Measurements from ENCODE around the gene HRNR.

DNA sequence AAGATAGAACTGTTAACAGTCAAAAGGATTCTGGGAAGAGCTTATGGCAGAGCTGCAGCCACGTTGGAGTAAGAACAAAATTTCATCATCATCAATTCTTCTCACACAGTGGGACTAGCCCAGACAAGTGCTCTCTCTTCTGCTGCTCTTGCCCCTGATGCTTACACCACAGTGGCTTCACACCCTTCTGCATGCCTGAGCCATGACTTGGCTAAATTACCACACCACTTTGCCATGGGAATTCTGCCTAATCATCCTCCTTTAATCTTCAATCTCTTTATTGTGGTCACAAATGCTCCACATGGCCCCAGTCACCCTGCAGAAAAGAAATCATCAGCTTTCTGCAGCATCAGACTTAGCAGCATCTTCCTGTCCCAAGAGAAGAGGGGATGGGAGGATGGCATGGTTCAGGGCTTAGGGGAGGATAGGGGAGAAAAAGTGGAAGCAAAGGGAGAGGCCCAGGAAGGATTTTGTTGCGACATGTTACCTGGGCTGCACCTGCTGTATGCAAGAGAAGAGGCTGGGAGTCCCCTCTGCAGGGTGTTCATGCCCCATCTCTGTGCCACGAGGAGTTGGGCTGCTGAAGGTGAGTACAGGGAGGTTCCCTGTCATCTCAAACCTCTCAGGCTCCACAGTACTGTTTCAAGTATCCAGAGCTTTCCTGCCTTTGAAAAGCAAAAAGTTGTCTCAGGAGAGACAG, 56.0 kb downstream of the HRNR start:
- TF ChIP-seq, protein P1, sequence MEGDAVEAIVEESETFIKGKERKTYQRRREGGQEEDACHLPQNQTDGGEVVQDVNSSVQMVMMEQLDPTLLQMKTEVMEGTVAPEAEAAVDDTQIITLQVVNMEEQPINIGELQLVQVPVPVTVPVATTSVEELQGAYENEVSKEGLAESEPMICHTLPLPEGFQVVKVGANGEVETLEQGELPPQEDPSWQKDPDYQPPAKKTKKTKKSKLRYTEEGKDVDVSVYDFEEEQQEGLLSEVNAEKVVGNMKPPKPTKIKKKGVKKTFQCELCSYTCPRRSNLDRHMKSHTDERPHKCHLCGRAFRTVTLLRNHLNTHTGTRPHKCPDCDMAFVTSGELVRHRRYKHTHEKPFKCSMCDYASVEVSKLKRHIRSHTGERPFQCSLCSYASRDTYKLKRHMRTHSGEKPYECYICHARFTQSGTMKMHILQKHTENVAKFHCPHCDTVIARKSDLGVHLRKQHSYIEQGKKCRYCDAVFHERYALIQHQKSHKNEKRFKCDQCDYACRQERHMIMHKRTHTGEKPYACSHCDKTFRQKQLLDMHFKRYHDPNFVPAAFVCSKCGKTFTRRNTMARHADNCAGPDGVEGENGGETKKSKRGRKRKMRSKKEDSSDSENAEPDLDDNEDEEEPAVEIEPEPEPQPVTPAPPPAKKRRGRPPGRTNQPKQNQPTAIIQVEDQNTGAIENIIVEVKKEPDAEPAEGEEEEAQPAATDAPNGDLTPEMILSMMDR (IDR thresholded peaks at IDR 0.05), result no peak
- TF ChIP-seq EP300 (IDR thresholded peaks at IDR 0.05), result no peak

Measured in ovary (tissue), 3 donors.